DMS153 (cell line): ENCODE data around the gene NKX2-3.

Experiments used
- DNase-seq: peaks from one replicate; lab custom pipeline; 2025; lab: John Stamatoyannopoulos, UW

NKX2-3 gene

DNA sequence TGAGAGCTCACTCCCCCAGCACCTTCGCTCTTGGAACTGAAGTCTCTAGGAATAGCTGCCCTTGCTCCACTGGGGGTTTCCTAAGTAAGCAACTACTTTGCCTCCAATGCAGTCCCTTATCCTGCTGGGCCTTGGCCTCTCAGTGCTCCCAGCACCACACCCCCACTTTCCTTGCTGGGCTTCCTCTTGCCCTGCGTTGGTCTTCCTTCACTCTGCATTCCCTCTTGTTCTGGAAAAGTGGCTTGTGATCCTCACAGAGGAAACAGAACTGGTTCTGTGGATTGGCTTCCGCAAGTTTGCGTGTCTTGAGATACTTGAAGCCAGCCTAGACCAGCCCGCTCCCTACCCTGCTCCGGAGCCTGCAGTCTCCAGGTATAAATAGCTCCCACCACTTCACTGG is 6.4 kb downstream of the NKX2-3 start:
- DNase-seq: no peak

DNA sequence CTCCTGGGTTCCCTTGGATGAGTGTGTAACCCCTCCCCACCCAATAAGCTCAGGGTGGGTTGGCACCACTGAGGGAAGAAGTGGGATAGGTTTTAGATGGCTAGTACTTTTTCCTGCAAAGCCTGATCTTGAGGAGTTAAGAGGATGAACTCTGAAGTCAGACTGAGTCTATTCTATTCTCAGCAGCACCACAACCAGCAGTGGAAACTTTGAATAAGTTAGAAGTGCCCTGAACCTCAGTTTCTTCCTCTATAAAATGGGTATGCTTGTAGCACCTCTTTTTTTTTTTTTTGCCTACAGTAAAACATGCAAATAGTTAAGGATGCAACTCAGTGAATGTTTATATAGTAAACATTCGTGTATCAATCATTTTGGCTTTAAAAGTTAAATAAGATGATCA is 7.1 kb downstream of the NKX2-3 start:
- DNase-seq: no peak

DNA sequence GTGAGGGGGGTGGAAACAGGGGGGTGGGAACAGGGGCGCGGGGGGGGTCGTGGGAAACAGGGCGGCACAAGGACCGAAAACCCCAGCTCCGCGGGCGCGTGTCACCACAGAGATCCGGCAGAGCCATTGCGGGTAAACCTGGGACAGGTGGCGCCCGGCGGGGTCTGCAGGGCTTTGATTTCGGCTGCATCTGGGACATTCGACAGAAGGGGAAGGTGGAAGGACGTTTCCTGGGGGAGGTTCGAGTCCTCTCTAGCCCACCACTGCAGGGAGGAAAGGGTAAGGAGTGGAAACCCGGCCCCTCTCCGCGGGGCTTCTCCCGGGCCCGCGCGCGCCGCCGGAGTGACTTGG is 7.5 kb downstream of the NKX2-3 start:
- no peak for DNase-seq

DNA sequence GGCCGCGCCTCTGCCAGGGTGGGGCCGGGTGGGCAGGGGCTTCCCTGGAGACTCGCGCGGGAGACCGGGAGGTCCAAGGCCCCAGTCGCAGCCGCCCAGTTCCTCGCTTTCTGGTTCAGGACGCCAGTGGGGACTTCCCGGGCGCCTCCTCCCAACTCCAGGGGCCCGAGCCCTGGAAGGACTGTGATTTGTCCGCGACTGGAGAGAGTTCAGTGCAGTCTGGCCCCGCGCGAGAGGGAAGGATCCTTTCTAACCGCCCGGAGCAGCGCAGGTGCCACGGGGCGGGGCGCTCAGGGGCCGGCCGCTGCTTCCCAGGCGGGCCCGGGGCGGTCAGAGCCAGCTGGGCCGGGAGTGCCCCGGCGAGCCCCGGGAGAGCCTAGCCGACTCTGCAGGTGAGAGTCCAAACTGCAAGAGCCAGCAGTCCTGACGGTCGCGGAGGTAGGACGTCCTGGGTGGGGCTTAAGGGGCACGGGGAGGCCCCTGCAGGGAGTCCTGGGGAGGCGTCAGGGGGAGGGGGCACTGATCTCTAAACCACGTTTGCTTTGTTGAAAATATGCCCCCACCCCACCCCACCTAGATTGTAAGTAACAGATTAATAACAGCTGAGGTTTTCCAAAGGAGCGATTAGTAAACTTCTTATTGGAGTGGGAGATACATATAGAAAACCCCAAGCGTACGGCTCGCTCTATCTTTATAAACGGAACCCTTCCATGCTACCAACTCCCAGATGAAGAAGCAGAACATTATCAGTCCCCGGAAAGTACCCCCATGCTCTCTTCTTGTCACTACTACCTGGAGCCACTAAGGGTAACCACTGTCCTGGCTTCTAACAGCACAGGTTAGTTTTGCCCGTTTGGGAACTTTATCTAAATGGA is 8.2 kb downstream of the NKX2-3 start:
- no peak for DNase-seq

DNA sequence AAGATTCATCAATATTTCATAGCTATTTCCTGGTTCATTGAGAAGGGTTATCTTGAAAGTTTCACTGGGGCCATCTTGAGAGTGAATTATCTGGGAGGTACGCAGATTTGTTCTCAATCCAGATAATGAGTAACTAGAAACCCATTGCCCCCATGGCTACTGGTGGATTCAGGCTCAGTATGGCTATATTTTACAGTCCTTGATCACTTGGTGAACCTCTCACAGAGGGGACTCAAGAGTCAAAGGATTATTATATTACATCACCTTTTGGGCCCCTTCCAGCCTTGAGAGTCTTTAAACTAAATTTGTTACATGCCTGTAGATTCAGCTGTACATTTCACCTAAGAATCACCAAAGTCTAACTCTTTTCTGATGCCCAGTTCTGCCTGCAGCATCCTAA is 11.6 kb downstream of the NKX2-3 start:
- no peak for DNase-seq

DNA sequence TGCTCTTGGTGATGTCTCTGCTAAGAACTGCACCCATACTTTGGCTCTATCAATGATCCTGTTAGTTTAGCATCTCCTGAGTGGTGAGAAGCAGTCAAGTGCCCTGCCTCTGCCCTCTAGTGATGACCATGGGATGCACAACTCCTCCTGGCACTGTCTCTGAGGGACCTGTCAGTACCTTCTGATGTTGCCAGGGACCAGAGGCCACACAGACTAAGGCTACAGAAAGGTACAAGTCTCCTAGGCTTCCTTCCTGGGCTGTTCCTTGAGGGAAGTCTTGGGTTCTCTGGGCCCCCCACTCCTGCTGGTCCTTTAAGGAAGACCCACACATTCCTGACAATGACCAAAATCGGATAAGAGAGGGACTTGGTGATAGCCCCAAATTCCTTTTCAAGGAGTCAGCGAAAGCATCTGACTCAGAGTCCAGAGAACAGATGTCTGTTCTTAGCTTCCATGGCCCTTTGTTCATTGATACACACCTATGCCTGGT is 15.3 kb downstream of the NKX2-3 start:
- no peak for DNase-seq

DNA sequence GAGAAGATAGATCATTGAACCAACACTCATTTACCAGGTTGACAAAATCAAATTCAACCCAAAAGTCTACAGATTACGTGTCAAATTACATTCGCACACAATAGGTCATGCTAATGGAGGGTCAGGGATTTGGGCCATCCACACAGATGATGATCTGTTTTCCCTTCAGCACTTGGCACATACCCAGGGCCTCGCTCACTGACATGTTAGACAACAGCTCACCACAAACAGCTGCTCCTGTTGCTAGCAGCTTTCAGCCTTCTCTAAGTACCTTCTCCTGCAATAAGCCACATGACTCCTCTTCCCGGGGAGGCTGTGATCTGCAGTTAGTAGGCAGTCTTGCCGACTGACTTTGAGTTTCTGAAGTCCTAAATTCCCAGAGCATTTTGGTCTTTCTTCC is 18.4 kb downstream of the NKX2-3 start:
- DNase-seq: peak; percentile 86

DNA sequence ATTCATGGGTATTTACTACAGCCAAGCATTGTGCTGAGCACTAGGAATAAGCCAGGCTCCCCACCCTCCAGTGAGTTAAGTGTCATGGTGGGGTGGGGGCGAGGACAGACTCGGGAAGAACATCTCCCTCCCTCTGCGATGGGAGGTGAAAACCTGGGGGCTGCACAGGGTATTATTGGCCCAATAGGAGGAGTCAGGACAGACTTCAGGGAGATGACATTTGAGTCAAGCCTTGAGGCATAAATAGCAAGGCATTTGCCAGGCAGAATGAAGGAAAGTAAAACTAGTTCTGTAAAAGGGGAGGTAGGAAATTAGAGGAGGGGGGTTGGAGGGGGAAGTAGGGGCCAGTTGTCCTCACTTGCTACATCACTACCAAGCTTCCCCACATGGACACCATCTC is 18.9 kb downstream of the NKX2-3 start:
- no peak for DNase-seq

DNA sequence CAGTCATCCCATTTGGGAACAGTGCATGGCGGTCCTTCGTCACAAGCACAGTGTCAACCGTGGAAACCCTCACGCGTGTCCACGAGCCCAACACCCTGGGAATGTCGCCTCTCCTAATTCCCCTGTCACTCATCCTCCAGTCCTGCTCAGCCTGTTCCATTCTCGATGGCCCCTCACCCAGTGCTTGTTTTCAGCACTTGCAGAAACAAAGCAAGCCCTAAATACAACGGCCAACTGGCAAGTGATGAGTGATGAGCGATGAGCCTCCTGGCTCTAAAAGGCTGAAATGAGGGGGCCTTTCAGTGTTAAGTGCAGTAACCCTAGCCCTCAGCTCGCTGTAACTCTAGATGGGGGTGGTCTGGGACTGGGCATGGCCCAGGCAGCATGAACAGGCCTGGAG is 22.6 kb downstream of the NKX2-3 start:
- no peak for DNase-seq

DNA sequence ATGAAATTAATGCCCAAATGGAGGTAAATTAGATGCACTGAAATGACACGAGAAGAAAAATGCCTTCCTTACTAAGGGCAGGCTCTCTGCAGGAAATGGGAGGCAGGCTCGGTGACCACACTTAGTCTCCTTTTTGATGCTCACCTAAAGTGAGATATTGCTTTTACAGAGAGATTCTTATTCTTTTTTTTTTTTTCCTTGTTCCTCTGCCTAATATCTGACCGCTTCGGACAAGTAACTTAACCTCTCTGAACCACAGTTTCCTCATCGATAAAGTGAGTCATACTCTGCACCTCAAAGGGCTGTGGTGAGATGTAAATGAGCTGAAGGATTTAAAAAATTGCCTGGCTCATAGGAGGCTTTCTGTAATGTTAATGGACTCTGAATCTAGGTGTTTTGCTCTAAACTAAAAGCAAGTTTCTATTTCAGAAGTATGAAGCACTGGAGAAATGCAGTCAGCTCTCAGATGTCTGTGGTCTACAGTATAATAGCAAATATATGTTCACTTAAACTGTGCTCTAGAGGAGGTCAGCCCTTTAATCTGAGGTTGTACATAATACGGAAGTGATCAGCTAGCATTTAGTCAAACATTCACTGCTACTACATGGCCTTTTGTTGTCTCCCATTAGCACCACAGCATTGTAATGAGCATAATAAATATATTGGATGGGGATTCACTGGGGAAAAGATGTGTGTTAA is 23.2 kb downstream of the NKX2-3 start:
- DNase-seq: no peak

DNA sequence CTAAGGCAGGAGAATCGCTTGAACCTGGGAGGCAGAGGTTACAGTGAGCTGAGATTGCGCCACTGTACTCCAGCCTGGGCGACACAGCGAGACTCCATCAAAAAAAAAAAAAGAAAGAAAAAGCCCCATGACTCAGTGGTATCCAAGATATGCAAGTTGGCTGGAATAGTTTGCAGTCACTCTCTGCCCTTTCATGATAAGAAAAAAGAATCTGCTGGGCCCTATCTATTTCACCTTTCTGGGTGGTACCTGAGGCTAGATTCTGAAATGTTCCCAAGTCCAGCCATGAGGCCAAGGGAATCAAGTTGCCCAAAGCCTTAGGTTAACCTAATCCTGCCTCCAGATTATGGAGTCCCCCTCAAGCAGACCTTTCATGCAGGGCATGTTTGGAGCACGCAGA is 24.3 kb downstream of the NKX2-3 start:
- no peak for DNase-seq

DNA sequence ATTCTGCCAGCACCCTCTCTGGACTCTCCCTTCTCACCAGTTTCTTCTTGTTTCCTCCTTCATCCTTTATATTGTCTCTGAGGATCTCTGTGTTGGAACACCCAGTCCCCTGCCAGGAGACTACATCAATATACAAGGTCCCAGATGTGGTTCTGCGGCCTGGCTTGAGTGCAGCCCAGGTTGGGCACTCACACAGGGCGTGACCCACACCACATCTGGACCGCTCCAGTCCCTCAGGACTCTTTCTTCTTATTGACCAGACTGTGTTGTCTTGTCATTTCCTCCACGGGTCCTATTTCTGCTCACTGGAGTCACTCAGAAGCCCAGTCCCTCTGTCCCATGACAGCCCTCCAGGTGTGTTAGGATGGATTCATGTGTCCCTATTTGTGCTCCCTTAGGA is 26.0 kb downstream of the NKX2-3 start:
- DNase-seq: no peak

DNA sequence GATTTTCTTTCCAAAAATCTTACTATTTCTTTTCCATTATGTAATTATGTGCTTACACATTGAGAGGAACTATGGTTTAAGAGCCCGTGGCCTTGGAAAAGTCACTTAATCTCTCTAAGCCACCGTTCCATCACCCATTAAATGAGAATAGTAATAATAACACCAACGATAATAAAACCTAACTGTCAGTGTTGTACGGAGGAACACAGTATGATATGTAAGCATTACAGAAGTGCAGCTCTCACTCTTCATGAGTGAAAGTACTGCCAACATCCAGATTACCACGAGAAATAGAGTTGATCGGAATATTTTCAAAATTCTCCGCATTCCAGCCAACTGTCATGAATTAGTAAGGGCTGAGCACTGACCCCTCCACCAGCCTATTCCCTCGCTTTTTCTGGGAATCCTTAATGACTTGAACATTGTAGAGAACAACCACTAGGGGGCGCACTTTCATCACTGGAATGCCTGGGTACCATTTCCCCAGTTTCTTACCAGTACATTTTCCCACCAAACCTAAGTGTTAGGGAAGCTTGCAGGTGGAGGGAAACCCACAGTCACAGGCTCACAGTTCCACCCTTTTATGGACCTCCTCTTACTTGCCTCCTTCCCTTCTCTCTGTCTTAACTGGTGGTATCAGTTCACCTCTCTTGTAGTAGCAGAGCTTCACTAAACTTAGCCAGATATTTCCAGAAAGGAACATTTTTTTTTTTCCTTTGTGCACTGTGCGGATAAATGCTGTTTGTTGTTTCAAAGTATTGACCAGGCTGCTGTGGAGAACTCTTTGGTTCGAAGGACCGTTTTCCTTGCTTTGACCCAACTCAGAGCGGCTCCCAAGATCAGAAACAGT is 27.8 kb downstream of the NKX2-3 start:
- DNase-seq: no peak

DNA sequence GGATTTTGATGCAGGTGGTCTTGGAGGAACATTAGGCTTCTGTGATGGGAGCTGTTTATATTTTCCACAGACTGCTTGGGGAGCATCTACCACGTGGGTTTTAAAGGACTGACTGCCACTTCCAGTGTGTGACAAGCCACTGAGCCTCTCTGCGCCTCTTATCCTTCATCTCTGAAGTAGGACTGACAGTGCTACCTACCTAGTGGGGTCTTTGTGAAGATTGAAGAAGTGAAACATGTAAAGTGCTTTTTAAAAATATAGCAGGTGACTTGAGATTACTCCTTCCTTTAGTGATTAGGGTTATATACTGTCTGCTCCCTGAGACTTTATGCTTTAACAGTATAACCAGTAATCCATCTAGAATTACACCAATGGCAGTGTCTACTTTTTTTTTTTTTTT is 29.9 kb downstream of the NKX2-3 start:
- DNase-seq: no peak

DNA sequence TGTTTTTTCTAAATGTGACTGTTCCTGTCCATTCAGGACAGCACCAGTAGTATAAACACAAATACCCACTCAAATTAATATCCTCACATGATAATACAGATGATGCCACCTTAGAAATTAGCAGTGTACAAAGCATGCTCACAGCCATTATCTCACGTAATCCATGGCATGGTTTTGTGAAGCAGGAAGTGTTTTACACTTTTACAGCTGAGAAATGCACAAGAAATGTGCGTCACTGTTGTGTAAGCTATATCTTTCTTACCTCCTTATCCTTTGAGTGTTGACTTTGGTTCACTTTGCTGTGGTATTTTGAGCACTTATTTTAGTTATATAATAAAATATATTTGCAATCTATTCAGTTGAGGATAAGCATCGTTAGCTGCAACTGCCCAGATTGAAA is 31.6 kb downstream of the NKX2-3 start:
- no peak for DNase-seq

DNA sequence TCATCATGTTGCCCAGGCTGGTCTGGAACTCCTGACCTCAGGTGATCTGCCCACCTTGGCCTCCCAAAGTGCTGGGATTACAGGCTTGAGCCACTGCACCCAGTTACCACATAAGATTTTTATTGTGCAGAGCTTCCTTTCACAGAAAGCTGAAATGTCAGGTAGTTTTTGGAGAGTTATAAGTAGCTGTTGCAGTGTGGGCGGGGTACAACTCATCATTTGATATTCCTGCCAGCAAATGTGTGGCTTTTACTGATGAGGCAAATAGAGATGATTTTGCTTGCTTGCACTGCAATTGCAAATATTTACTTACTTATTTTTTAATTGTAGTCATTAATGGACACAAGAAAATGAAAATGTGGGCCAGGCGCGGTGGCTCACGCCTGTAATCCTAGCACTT is 32.4 kb downstream of the NKX2-3 start:
- DNase-seq: no peak

DNA sequence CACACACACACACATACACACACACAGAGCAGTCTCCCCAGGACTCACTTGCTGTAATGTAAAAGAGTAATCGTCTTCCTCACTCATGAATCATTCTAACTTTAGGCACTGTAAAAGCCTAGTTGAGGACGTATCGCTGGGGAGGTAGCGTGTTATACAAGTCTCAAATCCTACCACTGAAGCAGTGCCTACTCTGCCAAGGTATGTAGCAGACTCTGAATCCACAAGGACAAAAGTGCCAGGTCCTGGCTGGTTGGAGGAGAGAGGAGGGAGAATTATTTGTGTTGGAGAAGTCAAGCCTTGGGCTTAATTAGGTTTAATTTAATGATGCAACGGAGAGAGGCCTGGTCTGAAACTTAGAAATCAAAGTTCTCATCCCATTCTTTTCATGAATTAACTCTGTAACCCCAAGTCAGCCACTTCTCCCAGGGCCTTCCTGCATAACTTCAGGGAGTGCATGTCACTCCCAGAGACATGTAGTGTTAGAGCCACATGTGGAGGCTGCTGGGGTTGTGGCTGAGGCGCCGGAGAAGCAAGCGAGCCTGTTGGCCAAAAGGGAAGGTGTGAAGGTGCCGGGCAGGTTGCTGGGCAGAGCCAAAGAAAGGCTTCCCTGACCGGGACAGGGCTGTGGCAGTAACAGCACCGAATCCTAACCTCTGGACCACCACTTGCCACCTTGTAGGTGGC is 36.7 kb downstream of the NKX2-3 start:
- DNase-seq: no peak

DNA sequence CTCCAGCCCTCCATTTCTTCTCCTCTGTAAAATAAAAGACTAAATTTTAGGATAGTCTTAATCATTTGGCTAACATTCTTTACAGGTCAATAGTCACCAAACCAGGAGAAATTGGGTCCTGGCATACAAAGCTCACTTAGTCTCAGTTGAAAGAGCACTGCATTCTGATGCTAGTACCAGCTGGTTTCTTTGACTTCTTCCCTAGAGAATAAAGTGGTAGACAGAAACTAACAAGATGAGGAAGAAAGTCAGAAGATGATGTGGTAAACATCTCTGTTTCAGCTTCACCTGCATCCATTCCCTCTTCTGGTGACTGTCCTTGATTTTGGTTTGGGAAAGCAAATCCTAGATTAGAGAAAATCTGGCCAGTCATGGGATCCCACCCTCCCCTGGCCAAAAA is 37.2 kb downstream of the NKX2-3 start:
- no peak for DNase-seq

DNA sequence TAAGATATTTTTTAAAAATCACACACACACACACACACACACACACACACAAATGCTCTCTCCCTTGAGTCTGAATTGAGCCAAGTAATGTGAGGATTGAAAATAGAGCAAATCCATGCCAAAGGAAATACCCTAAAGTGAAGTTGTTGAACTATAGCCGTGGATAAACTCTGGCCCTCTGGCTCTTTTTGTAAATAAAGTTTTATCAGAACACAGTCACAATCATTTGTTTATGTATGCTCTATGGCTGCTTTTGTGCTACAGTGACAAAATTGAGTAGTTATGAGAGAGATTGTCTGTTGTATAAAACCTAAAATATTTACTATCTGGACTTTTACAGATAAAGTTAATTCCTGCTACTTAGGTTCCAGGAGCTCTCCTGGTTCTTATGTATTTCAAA is 39.1 kb downstream of the NKX2-3 start:
- DNase-seq: no peak

DNA sequence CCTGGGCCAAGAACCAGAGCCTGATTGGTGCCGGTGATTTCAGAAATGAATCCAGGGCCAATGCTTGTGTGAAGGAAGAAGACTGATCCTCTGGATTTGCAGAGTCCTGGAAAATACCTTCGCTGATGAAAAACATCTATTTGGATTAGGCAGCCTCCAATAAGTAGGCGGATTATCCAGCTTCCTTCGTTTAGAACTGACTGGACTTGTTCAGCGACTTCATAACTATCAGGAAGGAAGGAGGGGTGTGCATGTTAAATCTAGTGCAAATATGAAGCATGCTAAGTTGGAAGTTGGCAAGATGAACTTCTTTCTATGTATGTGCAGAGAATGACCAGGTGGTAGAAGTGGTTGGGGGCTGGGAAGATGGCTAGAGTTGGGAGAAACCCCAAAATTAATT is 41.0 kb downstream of the NKX2-3 start:
- DNase-seq: no peak

DNA sequence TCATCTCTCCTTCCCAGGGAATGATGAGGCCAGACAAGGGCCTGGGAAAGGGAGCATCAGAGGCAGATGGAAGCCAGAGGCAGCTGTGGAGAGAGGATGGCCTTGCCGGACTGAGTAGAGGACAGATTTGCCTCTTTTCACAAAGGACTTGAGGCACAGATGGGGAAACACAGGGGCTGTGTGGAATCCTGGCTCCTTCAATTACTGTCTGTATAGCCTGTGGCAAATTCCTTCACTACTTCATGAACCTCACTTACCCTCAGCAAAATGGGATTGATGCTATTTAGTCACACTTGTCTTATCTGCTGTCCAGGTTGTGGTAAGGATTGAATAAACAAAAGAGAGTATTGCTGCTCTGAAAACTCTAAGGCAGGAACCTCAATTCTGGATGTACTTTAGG is 47.2 kb downstream of the NKX2-3 start:
- DNase-seq: no peak

DNA sequence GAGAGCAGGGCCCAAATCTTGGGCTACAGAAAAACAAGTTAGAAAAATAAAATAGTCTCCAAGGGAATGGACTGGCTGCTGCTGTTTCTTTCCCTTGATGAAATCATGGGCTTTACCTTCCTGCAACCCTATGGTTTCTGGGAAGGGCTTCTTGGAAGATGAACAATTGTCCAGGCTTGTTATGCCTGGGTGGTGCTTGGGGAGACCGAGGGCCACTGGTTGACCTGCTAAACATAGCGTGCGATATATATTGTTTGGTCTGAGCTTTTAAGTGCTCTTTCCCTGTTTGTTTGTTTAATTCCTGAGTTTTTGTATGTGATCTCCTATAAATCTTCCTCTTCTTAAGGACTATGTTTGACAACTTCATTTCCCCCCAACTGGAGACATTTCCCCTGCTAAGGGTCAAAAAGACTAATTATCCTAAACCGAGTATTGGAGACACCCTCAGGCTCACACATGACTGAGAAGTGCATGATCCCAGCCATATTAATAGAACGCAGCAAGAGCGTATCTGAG is 49.6 kb downstream of the NKX2-3 start:
- no peak for DNase-seq
